Activated CD4-positive, CD25-positive, alpha-beta regulatory T cell (primary cell): Measurements from ENCODE around the gene VPS37C.
"Not testable (repeated sequence)": the region's sequence is repeated elsewhere in the genome, so short reads cannot be mapped to it uniquely, and the experiment has no call there.

Experiments
- DNase-seq, 4 experiments: peaks; one replicate each; lab custom pipeline; 2025; lab: John Stamatoyannopoulos, UW

The VPS37C gene

DNA sequence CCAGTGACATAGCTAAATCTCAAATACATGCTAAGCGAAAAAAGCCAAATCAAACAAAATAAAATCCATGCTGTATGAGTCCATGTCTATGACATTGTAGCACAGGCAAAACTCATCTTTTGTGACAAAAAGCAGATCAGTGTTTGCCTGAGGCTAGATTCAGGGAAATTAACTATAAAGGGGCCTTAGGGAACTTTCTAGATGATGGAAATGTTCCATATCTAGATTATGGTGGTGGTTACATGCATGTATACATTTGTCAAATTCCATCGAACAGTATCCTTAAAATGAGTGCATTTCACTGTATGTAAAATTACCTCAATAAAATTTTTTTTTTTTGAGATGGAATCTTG, 44.1 kb downstream of the VPS37C start:
- DNase-seq = no peak

DNA sequence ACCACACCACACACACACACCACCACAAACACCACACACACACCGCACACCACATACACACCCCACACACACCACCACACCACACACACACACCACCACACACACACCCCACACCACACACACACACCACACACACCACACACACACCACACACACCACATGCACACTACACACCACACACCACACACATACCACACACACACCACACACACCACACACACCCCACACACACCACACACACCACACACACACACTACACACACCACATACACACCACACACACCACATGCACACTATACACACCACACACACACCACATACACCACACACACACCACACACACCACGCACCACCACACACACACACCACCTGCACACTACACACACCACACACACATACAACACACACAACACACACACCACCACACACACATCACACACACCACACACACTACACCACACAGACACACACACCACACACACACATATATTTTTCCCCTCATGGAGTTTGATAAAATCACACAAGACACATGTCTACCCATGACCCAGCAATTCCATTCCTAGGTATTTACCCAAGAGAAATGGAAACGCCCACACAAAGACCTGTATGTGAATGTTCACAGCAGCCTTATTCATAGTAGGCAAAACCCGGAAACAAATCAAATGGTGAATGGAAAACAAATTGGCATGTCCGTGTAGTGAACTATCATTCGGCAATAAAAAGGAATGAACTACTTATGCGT, 44.6 kb downstream of the VPS37C start:
- no peak for DNase-seq

- DNase-seq = no peak
These were observed 45.6 kb downstream of the VPS37C start for GRCh38 chr11:61115498-61116224.

DNA sequence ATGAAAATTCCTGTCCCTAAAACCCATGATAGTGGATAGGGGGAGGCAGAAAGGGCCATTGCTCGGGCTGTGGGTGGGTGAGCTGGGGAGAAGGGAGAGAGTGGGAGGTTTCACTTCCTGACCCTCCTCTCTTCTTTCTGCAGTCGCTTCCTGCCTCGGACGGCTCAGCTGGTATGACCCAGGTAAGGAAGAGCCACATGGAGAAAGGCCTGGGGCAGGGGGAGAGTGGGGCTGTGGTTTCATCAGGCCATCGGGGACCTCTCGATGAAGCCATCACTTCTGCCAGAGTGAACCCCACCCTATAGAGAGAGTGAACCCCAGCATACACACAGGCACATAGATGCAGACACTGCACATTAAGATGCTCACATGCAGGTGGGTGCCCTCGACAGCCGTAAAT, 46.3 kb downstream of the VPS37C start:
- no peak for DNase-seq

- DNase-seq = no peak
These were observed 48.0 kb downstream of the VPS37C start for GRCh38 chr11:61113201-61113600.

GRCh38 chr11:61112575-61112974, 48.7 kb downstream of the VPS37C start:
- DNase-seq = no peak

DNA sequence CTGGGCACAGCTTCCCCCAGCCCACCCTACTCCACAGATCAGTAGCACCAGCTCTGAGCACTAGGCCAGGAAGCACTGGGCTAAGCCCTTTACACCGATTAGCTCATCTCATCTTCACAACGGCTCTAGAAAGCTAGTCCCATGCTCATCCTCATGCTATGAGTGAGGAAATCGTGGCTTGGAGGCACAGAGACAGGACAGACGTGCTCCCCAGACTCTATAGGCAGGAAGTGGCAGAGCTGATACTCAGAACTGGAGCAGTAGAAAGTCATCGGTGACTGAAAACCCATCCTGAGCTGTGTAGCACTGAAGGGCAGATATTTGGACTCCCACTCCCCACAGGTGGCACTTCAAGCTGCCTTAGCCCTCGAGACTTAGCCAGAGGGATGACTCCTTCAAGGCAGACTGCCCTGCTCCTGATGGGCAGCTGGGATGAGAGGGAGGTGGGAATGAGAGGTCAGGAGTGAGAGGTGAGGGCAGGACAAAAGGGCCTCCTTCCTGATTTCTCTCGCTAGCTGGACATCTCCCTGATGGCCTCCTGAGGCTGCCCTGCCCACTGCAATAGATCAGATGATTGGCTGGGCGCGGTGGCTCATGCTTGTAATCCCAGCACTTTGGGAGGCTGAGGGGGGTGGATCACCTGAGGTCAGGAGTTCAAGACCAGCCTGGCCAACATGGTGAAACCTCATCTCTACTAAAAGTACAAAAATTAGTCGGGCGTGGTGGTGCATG, 49.3 kb downstream of the VPS37C start:
- no peak for DNase-seq

DNA sequence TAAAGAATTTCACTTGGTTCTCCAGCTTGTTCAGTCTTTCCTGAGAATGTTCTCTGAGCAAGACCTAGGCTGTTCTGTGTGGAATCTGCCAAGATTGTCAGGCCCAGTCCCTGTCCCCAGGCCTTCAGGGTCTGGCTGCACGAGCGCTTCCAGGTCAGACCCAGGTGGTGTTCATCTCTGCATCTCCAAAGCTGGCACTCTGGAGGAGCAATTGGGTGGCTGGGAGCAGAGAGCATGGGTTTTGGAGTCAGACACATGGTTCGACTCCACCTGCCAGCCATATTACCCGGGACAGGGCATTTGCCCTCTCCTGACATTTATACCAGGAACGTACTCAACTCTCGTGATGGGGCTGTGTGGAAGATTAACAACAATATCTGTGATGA, 50.2 kb downstream of the VPS37C start:
- no peak for DNase-seq

GRCh38 chr11:61110255-61111049, 50.8 kb downstream of the VPS37C start:
- no peak for DNase-seq

DNA sequence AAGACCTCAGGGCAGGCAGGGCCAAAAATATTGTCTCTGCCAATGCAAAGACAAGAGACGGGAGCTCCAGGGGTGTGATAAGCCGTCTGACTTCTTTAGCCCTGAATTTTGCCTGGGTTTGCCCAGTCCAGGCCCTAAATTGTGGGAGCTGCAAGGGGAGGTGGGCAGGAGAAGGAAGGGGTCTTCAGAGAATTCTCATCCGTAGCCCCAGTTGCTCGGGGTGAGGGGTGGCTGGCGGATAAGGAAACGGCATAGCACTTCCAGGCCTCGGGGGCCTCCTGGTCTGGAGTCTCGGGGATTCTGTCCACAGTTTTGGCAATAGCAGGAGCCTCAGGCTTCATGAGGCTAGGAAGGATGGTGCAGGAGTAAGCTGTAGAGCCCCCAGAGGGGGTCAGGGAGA, 51.6 kb downstream of the VPS37C start:
- DNase-seq = no peak

- no peak for DNase-seq
These were observed 52.2 kb downstream of the VPS37C start for GRCh38 chr11:61108847-61109585.

- DNase-seq = no peak
These were observed 53.3 kb downstream of the VPS37C start for GRCh38 chr11:61107888-61108287.

GRCh38 chr11:61106894-61107470, 54.2 kb downstream of the VPS37C start:
- no peak for DNase-seq

DNA sequence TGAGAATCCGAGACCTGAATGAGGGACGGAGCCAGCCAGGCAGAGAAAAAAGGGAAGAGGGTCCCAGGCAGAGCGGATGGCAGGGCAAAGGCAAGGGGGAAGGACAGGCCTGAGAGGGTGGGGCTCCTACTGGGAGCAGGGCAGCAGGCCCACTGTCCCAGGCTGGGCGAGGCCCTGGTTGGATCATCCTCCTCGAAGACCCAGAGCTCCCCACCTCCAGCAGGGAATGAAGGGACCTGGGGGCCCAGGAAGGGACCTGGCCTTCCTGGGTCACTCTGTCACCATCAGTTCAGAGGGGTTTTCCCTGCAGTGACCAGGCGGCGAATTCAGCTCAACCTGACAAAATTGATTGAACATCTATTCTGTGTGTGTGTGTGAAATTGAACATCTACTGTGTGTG, 54.9 kb downstream of the VPS37C start:
- DNase-seq = no peak

DNA sequence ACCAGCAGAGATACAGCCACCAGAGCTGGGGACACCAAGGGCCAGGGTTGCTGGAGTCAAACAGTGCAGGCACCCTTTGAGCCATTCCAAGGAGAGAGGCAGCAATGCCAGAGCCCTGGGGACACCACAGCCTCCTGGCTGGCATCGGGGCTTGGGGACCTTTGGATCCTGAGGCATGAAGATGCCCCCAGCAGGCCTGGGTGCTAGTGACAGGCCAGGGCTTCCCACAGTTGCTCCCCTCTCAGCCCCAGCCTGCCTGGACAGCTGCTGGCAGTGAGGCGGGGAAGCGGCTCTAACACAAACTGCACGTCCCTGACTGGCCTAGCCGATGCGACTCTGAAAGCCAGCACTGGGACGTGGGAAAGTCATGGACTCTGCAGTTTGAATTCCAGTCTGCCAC, 56.3 kb downstream of the VPS37C start:
- DNase-seq = no peak

- DNase-seq = no peak
These were observed 57.3 kb downstream of the VPS37C start for GRCh38 chr11:61103851-61104423.

DNA sequence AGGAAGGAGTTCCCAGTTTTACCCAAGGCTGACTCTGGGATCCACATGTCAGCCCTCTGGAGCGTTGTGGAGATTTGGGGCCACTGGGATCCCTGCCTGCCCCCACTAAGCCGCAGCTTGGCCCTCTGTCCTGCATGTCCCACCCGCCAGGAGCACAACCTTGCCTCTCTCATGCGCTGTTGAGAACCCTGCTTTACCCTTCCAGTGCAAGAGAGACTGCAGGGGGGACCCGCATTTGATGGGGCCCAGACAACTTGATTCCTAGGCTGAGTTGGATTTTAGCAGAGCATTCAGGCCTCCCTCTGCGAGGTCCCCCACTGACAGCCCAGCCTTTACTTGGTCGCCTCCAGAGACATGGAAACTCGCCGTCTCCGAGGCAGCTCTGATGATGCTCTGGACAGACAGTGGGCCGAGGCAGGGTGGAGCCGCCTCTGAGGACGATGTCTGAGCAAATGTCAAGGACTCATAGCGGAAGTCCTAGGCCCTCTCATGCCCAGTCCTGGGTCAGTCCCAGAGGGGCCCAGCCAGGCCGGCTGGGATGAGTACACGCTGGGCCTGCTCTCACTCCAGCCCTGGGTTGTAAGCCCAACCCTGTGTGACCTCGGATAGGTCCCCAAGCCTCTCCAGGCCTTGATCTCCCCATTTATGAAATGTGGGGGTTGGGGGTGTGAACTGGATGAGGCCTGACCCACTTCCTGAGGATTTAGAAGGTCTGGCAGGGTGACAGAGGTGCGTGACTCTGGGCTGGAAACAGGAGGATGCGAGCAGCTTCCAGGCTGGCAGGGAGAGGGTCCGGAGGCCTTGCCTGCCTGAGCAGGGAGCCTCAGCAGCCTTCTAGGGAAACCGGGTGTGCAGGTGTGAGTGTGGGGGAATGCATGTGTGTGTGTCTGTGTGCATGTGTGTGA, 58.3 kb downstream of the VPS37C start:
- no peak for DNase-seq

- no peak for DNase-seq
These were observed 62.4 kb downstream of the VPS37C start for GRCh38 chr11:61098778-61099177.

DNA sequence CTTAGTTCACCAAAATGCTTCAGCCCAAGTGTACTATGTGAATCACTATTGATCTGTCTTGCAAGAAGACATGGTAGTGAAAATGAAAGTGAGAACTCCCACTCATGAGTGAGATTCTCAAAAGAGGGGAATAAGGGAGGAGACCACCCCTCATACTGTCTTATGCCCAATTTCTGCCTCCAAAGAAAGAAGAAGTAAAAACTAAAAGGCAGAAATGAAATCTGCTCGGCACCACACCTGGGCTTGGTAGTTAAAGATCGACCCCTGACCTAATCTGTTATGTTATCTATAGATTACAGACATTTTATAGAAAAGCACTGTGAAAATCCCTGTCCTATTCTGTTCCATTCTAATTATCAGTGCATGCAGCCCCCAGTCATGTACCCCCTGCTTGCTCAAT, 63.0 kb downstream of the VPS37C start:
- not testable (repeated sequence) for DNase-seq

- no peak for DNase-seq
These were observed 66.2 kb downstream of the VPS37C start for GRCh38 chr11:61095021-61095420.
